Right atrium auricular region (tissue), 2 donors: ENCODE measurements around the gene SLC35C1. TPM values are rescaled to one million over a fixed set of nuclear protein-coding genes. Genes with fewer than 3 reads are reported as not detected.

ENCODE experiments used
- DNase-seq: peaks from one replicate; pipeline ENCODE4 v3.0.0-alpha.2; 2019; ENCODE audit warnings: low spot score
- H3K27ac ChIP-seq, 2 donors: fragments of 200-600 bp; sonication (generic); 1 replicate in 1 of 2; 2 replicates in 1 of 2; pipeline ENCODE4 v1.5.1; 2016 to 2019
- H3K27me3 ChIP-seq, 2 donors: fragments of 200-600 bp; sonication (generic); one replicate each; pipeline versions ENCODE4 v1.5.1 to v1.6.0; 2017 to 2019
- H3K36me3 ChIP-seq: fragments of 200-600 bp; sonication (generic); one replicate; pipeline ENCODE4 v1.5.1; 2016
- H3K4me1 ChIP-seq, 2 donors: fragments of 200-600 bp; sonication (generic); one replicate each; pipeline versions ENCODE4 v1.5.1 to v1.6.0; 2017 to 2019
- H3K4me3 ChIP-seq, 2 donors: fragments of 200-600 bp; sonication (generic); 1 replicate in 1 of 2; 2 replicates in 1 of 2; pipeline ENCODE4 v1.5.1; 2017 to 2019; ENCODE audit warnings: mild to moderate bottlenecking in 1 of 2, moderate library complexity in 1 of 2
- H3K9me3 ChIP-seq, 2 donors: fragments of 200-600 bp; sonication (generic); one replicate each; pipeline ENCODE4 v1.5.1; 2019
- total RNA-seq, 2 donors: library from RNA; depleted of rRNA; stranded (reverse); fragments of >200 nt; gene quantifications; one replicate each; pipeline ENCODE4 v1.1.0, GENCODE V29; 2016
- TF ChIP-seq, protein P1 (sequence below), 2 donors: fragments of 200-600 bp; sonication (generic); IDR thresholded peaks; one replicate each; pipeline ENCODE4 v1.5.1; 2019; ENCODE audit warnings: antibody characterized with exemption in 2 of 2

Gene SLC35C1
- total RNA-seq, 2 donors from 2014 or later: 5.2 to 11.6 TPM

DNA sequence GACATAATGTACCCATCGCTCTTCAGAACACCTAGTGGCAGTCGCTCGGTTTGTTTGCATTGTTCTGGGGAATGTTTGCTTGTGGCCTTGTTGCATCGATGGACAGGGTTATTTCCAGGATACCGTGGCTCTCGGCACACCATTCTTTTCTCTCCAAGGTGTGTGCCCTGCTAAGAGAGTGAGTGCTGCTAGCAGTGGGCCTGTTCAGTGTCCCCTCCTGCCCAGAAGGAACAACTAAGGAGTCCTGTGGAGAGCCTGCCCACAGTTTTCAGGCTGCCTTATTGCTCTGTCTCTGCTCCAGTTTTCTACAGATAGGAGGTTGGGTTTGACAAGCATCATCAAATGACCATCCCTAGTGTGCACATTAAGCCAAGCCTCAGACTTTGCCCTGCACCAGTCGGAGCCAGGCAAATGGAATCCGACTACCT lies 43.7 kb downstream of the SLC35C1 start:
- TF ChIP-seq, protein P1, sequence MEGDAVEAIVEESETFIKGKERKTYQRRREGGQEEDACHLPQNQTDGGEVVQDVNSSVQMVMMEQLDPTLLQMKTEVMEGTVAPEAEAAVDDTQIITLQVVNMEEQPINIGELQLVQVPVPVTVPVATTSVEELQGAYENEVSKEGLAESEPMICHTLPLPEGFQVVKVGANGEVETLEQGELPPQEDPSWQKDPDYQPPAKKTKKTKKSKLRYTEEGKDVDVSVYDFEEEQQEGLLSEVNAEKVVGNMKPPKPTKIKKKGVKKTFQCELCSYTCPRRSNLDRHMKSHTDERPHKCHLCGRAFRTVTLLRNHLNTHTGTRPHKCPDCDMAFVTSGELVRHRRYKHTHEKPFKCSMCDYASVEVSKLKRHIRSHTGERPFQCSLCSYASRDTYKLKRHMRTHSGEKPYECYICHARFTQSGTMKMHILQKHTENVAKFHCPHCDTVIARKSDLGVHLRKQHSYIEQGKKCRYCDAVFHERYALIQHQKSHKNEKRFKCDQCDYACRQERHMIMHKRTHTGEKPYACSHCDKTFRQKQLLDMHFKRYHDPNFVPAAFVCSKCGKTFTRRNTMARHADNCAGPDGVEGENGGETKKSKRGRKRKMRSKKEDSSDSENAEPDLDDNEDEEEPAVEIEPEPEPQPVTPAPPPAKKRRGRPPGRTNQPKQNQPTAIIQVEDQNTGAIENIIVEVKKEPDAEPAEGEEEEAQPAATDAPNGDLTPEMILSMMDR (IDR thresholded peaks at IDR 0.05): no peak
- peak overlapping the region; percentile 94 to 97 for H3K27ac ChIP-seq
- no peaks in the 10 kb centered on the region for H3K27me3 ChIP-seq
- H3K4me1 ChIP-seq: peaks cover 0 to 63% of the 10 kb centered on the region in 2 donors
- H3K4me3 ChIP-seq: peak overlapping the region; percentile 89 to 90
- DNase-seq: no peak
- H3K9me3 ChIP-seq: no peaks in the 10 kb centered on the region
- H3K36me3 ChIP-seq: no peaks in the 10 kb centered on the region

DNA sequence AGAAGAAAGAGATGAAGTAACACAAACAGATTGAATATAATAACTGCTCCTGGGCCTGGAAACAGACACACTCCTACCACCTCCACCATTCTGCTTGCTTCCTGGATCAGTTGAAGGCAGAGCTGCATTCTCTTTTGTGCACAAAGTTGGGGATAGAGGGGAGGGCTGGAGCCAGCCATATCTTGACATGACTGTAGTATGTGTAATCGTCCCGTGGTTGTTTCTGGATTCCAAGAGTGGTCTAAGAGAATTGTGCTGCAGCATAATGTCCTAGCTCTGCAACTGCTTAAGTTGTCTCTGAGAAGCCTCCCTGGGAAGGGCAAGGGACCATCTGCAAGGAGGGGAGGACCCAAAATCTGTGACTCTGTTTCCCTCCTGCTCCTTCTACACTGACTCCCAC lies 45.5 kb downstream of the SLC35C1 start:
- peak overlapping the region; percentile 81 to 88 for H3K27ac ChIP-seq
- no peak for DNase-seq

DNA sequence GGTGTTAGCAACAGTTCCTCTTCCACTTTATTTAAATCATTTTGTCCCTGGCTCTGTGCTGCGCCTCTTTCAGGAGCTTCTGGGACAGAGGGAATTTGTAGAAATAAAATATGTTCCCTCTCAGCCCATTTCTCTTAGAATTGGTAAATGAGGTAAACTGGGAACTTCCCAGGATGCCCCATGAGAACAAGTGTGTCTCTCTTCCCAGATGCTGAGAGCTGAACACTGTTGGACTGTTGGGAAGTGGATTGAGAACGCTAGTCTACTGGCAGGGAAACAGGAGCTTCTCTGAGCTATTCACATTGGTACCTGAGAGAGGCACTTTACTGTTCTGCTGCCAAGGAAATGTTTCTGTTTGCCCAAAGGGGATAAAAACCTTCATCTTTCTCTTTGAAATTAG lies 46.3 kb downstream of the SLC35C1 start:
- TF ChIP-seq, protein P1 (IDR thresholded peaks at IDR 0.05): no peak
- Histone ChIP-seq H3K9me3 (no peaks in the 10 kb centered on the region), H3K27me3 (no peaks in the 10 kb centered on the region), H3K36me3 (peaks cover 5% of the 10 kb centered on the region), H3K4me1 (peaks cover 0 to 88% of the 10 kb centered on the region in 2 donors), H3K4me3 (no peak overlapping the region), H3K27ac (peak overlapping the region; percentile 81 to 88)
- no peak for DNase-seq

More for the DNA sequence above, 45.5 kb downstream of the SLC35C1 start:
- Histone ChIP-seq H3K4me1 (peaks cover 0 to 80% of the 10 kb centered on the region in 2 donors), H3K9me3 (no peaks in the 10 kb centered on the region), H3K27me3 (no peaks in the 10 kb centered on the region), H3K36me3 (no peaks in the 10 kb centered on the region), H3K4me3 (no peak overlapping the region)
- TF ChIP-seq, protein P1 (IDR thresholded peaks at IDR 0.05): no peak

DNA sequence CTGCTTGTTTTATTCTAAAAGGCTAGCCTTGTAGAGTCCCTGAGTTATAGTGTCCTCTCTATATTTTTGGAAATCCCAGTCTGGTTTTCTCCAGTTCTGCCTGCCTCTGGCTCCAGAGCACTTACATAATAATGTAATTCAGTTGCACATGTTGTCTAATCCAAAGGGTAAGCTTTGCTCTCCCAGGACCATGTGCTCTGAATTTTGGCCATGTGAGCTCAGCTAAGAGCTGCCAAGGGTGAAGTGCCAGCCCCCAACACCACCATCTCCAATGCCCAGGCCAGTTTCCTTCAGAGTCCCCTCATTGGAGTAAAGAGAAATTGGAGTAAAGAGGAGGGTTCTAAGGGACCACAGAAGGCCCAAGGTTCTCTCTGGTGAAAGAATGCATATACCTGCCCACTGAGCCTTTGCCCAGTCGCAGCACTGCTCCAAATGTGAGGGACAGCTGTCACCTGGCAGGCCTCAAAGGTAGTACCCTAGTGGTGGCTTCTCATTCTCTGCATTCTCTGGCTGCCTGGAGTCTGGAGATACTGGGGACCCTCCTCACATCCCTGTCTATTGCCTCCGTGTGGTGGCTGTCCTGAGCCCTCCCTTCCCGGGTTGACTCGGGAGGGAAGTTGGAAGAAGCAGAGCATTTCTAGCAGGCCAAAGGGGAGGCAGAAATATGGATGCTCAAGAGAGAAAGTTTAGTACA lies 47.2 kb downstream of the SLC35C1 start:
- TF ChIP-seq, protein P1 (IDR thresholded peaks at IDR 0.05): no peak
- DNase-seq: no peak
- no peaks in the 10 kb centered on the region for H3K9me3 ChIP-seq
- no peak overlapping the region for H3K4me3 ChIP-seq
- peaks cover 0 to 91% of the 10 kb centered on the region in 2 donors for H3K4me1 ChIP-seq
- H3K27ac ChIP-seq: peak overlapping the region; percentile 81 to 88
- peaks cover 15% of the 10 kb centered on the region for H3K36me3 ChIP-seq
- no peaks in the 10 kb centered on the region for H3K27me3 ChIP-seq

DNA sequence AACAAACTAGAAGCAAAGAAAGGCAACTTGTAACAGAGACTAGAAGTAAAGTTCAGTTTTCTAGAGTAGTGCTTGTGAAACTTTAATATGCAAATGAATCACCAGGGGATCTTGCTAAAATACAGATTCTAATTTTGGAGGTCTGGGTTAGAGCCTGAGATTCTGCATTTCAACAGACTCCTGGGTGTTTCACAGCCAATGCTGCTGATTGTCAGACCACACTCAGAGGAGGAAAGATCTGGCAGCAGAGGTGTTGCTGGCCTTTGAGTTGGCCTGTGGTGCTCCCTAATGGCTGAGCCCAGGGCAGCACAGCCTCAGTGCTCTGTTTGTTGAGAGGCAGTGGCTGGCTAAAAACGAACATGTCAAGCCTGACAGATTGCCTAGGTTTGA lies 47.8 kb downstream of the SLC35C1 start:
- H3K27me3 ChIP-seq: no peaks in the 10 kb centered on the region
- DNase-seq: no peak
- peak overlapping the region; percentile 81 to 88 for H3K27ac ChIP-seq
- H3K36me3 ChIP-seq: peaks cover 19% of the 10 kb centered on the region
- no peak overlapping the region for H3K4me3 ChIP-seq
- TF ChIP-seq, protein P1 (IDR thresholded peaks at IDR 0.05): peak in 1 of 2 donors; percentile 40
- no peaks in the 10 kb centered on the region for H3K9me3 ChIP-seq
- H3K4me1 ChIP-seq: peaks cover 0 to 97% of the 10 kb centered on the region in 2 donors
